Ishikawa (cell line): ENCODE results near the gene DLEU7.

Source experiments
- CEBPB ChIP-seq: IDR thresholded peaks from 2 replicates; pipeline ENCODE4 v1.6.1; 2012
- CREB1 ChIP-seq: IDR thresholded peaks from 2 replicates; pipeline ENCODE4 v1.6.1; 2012; ENCODE audit warnings: low read depth
- EGR1 ChIP-seq: IDR thresholded peaks from 2 replicates; pipeline ENCODE4 v1.6.1; 2012
- EP300 ChIP-seq: IDR thresholded peaks from 2 replicates; pipeline ENCODE4 v1.6.1; 2012; ENCODE audit warnings: borderline replicate concordance
- FOXM1 ChIP-seq: IDR thresholded peaks from 2 replicates; pipeline ENCODE4 v1.6.1; 2012; ENCODE audit warnings: low read depth, borderline replicate concordance
- NFIC ChIP-seq: IDR thresholded peaks from 2 replicates; pipeline ENCODE4 v1.6.1; 2012
- RAD21 ChIP-seq: IDR thresholded peaks from 2 replicates; pipeline ENCODE4 v1.6.1; 2012; ENCODE audit warnings: low read depth
- REST ChIP-seq: IDR thresholded peaks from 2 replicates; pipeline ENCODE4 v1.6.1; 2012; ENCODE audit warnings: low read depth, mild to moderate bottlenecking
- TAF1 ChIP-seq: IDR thresholded peaks from 2 replicates; pipeline ENCODE4 v1.6.1; 2012; ENCODE audit warnings: low read depth, mild to moderate bottlenecking
- TCF12 ChIP-seq: IDR thresholded peaks from 2 replicates; pipeline ENCODE4 v1.6.1; 2012; ENCODE audit warnings: low read depth
- TEAD4 ChIP-seq: IDR thresholded peaks from 2 replicates; pipeline ENCODE4 v1.6.1; 2012
- YY1 ChIP-seq: IDR thresholded peaks from 2 replicates; pipeline ENCODE4 v1.6.1; 2012; ENCODE audit warnings: low read depth
- ZBTB7A ChIP-seq: IDR thresholded peaks from 2 replicates; pipeline ENCODE4 v1.6.1; 2012; ENCODE audit warnings: low read depth
- TF ChIP-seq, protein P1 (sequence below): IDR thresholded peaks from 2 replicates; pipeline ENCODE4 v1.6.1; 2012
- TF ChIP-seq, protein P2 (sequence below): IDR thresholded peaks from 2 replicates; pipeline ENCODE4 v1.6.1; 2012

DLEU7 gene

GRCh38 chr13:50838701-50839100 lies 4.8 kb downstream of the DLEU7 start:
- TF ChIP-seq NFIC (no peak), TCF12 (no peak), RAD21 (no peak), EGR1 (no peak), FOXM1 (no peak), CEBPB (no peak), TAF1 (no peak), TEAD4 (no peak), YY1 (no peak), CREB1 (no peak), EP300 (no peak), REST (no peak)
- TF ChIP-seq, protein P1, sequence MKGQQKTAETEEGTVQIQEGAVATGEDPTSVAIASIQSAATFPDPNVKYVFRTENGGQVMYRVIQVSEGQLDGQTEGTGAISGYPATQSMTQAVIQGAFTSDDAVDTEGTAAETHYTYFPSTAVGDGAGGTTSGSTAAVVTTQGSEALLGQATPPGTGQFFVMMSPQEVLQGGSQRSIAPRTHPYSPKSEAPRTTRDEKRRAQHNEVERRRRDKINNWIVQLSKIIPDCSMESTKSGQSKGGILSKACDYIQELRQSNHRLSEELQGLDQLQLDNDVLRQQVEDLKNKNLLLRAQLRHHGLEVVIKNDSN: no peak
- TF ChIP-seq, protein P2, sequence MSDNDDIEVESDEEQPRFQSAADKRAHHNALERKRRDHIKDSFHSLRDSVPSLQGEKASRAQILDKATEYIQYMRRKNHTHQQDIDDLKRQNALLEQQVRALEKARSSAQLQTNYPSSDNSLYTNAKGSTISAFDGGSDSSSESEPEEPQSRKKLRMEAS: no peak

GRCh38 chr13:50838031-50838430 lies 5.5 kb downstream of the DLEU7 start:
- TF ChIP-seq, protein P2: no peak
- TF ChIP-seq CEBPB: no peak
- TF ChIP-seq CREB1: no peak
- no peak for TF ChIP-seq NFIC
- no peak for TF ChIP-seq TAF1
- no peak for TF ChIP-seq REST
- TF ChIP-seq, protein P1: no peak
- no peak for TF ChIP-seq RAD21
- TF ChIP-seq ZBTB7A: no peak
- TF ChIP-seq EGR1: no peak
- no peak for TF ChIP-seq TCF12
- TF ChIP-seq TEAD4: no peak

DNA sequence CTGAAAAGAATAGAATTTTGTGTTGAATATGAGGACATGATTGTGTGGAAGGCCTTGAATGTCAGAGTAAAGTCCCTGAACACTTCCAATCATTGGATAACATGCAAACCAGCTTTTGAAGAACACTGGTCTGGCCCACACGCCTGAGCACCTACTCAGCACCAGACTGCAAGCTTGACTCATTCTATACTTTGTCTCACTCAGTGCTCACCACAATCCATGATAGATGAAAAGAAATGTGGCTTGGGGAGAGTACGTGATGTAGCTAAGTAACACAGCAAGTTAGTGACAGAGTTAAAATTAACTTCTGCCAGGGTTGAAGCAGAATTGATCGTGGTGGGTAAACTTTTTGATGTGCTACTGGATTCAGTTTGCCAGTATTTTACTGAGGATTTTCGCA lies 12.0 kb downstream of the DLEU7 start:
- TF ChIP-seq EGR1 (no peak), RAD21 (no peak), YY1 (no peak), REST (no peak), ZBTB7A (no peak), TAF1 (no peak), EP300 (no peak), CREB1 (no peak), TEAD4 (no peak), CEBPB (no peak)
- TF ChIP-seq, protein P2: no peak

GRCh38 chr13:50829896-50830295 lies 13.6 kb downstream of the DLEU7 start:
- TF ChIP-seq EP300: no peak
- TF ChIP-seq, protein P2: no peak
- TF ChIP-seq, protein P1: no peak
- TF ChIP-seq TCF12: no peak
- no peak for TF ChIP-seq YY1
- TF ChIP-seq EGR1: no peak
- no peak for TF ChIP-seq REST
- no peak for TF ChIP-seq ZBTB7A
- no peak for TF ChIP-seq RAD21
- TF ChIP-seq CREB1: no peak
- no peak for TF ChIP-seq TAF1
- TF ChIP-seq TEAD4: no peak
- no peak for TF ChIP-seq CEBPB
